ENCODE measurements around the gene MFSD12. TPM values are rescaled to one million over a fixed set of nuclear protein-coding genes. Genes with fewer than 3 reads are reported as not detected.

Gene MFSD12

Small RNA genes lying within 50 kb of the gene (small RNA-seq; reads per million reads assigned to genes)
- gene AC005786.1 (ENCODE audit: low read depth) (not detected), gene RF00212 (ENCODE audit: low read depth) (not detected)
